Activated CD4-positive, alpha-beta T cell treated with anti-CD3 and anti-CD28 coated beads, Interleukin-2, amount 50 U/mL, for 16 hours (primary cell): ENCODE data around the gene IFNL3.
"Not testable (repeated sequence)": the region's sequence is repeated elsewhere in the genome, so short reads cannot be mapped to it uniquely, and the experiment has no call there.

ENCODE experiments used
- DNase-seq: peaks from one replicate; pipeline ENCODE4 v3.0.0-alpha.2; 2020

Gene IFNL3

DNA sequence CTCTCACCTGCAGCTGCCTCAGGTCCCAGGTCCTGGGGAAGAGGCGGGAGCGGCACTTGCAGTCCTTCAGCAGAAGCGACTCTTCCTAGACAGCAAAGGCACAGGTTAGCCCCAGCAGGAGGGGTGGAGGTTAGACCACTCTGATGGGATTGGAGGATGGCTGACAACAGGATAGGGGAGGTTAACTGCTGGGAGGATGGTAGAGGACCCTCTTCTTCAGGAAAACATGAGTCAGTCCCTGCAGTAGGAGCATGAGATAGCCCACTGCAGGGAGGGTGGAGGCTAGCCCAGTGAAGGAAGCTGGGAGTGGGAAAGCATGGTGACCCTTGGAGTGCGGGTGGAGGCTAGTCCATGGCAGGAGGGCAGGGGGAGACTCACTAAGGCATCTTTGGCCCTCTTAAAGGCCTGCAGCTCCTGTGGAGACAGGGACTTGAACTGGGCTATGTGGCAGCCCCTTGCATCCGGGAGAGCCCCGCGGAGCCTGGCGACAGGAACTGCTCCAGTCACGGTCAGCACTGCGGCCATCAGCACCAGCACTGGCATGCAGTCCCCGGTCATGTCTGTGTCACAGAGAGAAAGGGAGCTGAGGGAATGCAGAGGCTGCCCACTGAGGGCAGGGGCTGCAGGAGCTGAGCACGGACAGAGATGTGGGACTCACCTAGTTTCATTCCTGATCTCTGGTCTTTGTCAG is at the start of gene IFNL3:
Gene IFNL3 (minus strand): TSS at position 597 of the 691 bp plus-strand sequence. CDS start 39 bp downstream, at position 558.
- DNase-seq, result not testable (repeated sequence)

DNA sequence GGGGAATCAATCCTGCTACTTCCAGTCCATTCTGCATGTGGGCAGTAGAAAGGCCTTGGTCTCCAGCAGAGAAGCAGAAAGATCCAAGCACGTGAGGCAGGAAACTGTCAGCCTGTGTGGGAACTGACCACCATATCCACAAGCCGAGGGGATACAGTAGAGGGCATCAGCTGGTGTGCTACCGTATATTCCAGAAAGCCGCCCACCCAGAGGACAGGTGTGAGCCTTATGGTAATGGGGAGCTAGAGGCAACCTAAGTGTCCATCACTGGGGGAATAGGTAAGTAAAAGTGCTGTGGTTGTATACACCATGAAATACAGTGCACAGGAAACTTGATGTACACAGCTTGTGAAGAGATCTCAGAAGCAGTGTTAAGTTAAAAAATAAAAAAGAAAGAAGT is 48.6 kb upstream of the IFNL3 start:
- no peak for DNase-seq

DNA sequence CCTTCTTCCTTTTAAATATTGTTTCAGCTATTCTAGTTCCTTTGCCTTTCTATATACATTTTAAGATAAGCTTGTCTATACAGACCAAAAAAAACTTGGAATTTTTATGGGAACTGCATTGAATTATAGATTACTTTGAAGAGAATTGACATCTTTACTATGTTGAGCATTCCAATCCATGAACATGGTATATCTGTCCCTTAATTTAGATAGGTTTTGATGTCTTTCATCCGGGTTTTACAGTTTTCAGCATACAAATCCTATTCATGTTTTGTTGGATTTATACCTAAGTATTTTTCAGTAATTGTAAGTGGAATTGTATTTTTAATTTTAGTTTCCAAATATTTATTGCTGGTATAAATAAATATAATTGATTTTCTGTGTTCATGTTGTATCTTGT is 39.2 kb upstream of the IFNL3 start:
- no peak for DNase-seq

DNA sequence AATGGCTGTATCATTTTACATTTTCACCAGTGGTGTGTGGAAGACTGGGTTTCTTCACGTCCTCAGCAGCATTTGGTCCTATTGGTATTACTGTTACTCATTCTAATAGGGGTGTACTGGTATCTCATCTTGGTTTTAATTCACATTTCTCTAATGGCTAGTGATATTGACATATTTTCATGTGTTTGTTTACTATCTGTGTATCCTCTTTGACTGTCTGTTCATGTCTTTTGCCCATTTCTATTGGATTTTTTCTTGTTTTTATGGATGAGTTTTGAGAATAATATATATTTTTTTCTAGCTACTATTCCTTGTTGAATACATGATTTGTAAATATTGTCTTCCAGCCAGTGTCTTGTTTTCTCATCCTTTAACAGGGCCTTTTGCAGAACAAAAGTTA is 37.2 kb upstream of the IFNL3 start:
- DNase-seq, result no peak

DNA sequence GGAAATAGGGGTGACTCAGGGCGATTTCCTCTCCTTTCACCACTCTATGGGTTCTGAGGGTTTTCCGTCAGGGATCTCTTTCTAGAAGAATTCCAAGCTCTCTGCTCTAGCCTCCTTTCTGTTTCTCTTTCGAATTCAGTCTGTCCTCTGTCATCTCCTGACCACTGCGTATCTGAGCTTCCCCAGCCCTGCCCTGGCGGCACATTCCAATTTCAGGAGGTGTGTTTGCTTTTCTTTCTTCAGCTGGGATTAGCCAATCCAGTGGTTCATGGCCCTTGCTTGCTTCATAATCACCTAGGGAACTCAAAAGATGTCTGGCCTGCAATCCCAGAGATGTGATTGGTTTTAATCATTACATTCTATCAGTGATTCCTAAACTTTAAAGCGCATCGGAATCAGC is 32.8 kb upstream of the IFNL3 start:
- DNase-seq, result no peak

DNA sequence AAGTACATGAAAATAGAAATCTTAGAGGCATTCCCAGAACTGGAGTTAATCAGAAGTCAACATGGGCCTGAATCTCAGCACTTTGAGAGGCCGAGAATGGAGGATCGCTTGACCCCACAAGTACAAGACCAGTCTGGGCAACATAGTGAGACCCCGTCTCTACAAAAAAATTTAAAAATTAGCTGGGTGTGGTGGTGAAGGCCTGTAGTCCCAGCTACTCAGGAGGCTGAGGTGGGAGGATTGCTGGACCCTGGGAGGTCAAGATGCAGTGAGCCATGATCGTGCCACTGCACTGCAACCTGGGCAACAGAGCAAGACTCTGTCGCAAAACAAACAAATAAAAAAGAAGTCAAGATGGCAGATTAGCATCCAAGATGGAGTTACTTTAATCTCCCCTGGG is 31.9 kb upstream of the IFNL3 start:
- DNase-seq, result no peak

GRCh38 chr19:39275578-39275977 is 30.8 kb upstream of the IFNL3 start:
- no peak for DNase-seq

DNA sequence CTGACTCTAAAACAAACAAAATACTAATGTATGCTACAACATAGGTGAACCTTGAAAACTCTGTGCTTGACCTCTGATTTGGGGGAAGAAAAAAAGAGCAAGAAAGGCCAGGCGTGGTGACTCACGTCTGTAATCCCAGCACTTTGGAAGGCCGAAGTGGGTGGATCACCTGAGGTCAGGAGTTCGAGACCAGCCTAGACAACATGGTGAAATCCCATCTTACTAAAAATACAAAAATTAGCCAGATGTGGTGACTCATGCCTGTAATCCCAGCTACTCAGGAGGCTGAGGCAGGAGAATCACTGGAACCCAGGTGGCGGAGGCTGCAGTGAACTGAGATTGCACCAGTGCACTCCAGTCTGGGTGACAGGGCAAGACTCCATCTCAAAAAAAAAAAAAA is 29.1 kb upstream of the IFNL3 start:
- DNase-seq, result not testable (repeated sequence)

DNA sequence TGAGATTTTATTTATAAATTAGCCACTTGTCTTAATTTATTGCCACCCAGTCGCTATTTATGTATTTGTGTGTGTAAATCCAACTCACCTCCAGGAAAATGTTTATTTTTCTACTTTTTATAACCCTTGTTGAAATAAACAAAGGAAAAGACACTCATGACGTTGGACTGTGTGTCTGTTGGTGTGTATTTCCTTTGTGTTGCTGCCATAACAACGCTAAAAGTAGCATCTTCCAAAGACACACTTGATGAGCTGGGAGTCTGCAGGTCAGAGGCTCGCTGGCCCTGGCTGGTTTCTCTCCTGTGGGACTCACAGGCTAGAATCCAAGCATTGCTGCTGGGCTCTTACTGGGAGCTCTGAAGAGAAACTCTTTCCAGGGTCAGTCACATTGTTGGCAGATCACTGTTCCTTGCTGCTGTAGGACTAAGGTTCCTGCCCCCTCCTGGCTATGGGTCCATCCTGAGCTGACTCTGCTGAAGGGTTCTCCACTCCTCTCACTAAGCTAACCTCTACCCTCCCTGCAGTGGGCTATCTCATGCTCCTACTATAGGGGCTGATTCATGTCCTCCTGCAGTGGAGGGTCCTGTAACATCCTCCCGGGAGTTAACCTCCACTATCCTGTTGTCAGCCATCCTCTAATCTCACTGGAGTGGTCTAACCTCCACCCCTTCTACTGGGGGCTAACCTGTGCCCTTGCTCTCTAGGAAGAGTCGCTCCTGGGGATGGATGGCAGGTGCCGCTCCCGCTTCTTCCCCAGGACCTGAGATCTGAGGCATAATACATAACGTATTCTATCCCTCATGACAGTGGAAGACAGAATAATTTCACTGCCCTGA is 25.4 kb upstream of the IFNL3 start:
- no peak for DNase-seq

- DNase-seq, result not testable (repeated sequence)
These were observed 24.6 kb upstream of the IFNL3 start for GRCh38 chr19:39269369-39269768.

- DNase-seq, result not testable (repeated sequence)
These were observed 23.9 kb upstream of the IFNL3 start for GRCh38 chr19:39268531-39269223.

DNA sequence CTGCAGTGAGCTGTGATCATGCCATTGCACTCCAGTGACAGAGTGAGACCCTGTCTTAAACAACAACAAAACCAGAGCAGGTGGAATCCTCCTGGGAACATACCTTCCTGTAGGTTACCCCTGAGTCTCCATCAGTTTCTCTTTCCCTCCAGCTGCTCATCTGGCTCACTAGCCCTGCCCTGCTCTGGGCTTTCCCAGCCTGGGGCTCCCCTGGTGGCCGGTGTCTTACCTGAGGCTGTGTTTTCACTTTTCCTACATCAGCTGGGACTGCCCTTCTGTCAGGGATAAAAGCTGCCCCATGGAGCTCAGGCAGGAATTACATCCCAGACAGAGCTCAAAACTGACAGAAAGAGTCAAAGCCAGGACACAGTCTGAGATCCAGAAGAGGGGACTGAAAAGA is 23.3 kb upstream of the IFNL3 start, which contains the start of gene IFNL2:
Gene IFNL2 (plus strand): TSS at position 312 of the 400 bp plus-strand sequence. CDS start 173 bp downstream, outside the sequence.
- DNase-seq, result not testable (repeated sequence)

- no peak for DNase-seq
These were observed 20.6 kb upstream of the IFNL3 start for GRCh38 chr19:39265321-39265916.

DNA sequence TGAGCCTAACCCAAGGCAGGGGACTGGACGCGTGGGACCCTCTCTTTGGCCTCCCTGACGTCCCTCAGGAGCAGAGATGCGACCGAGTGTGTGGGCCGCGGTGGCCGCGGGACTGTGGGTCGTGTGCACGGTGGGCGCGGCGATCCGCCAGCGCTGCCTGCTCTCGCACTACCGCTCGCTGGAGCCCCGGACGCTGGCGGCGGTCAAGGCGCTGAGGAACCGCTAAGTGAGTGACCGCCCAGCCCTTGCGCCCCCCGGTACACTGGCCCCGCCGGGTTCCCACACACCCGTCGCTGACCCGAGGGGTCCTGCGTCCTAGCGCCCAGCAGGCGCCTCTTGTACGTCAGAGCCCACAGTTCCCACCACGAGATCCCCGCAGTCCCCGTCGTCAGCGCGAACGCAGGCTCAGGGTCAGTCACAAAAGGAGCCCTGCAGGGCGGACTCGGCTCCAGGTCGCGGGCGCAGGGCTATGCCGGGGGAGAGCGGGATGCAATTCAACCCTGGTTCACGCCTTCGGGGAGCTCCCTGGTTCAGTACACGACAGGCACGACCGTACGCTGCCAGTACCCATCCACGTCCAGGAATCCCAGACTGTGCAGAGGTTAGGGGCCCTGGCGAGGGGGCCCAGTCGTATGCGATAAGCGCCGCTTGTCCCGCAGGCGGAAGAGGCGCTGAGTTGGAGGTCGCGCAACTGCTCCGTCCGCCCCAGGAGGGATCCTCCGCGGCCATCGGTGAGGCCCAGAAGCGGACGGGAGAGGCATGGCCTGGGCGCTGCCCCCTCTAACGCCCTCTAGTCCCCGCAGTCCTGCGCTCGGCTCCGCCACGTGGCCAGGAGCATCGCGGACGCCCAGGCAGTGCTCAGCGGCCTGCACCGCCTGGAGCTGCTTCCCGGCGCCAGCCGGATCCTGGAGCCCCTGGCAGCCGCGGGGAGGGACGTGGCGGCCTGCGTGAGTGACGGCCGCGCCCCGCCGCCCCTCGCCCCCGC is 19.8 kb upstream of the IFNL3 start:
- no peak for DNase-seq

GRCh38 chr19:39263912-39264305 is 19.1 kb upstream of the IFNL3 start:
- no peak for DNase-seq

DNA sequence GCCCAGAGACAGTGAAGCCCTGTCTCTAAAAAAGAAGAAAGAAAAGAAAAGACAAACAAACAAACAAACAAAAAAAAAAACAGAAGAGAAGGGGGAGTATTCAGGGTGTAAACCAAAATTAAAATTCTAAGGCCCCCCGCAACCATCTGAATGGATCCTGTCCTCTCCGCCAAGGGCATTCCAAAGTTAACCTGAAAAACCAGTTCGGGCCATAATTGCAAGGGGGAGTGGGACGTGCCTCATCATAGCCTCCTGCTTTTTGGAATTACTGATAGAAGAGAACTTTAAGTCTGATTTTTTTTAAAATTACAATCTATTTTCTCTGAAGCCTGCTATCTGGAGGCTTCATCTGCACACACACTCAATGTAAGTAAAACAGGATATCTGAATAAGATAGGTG is 17.7 kb upstream of the IFNL3 start:
- no peak for DNase-seq

GRCh38 chr19:39261704-39262103 is 16.9 kb upstream of the IFNL3 start:
- DNase-seq, result no peak

GRCh38 chr19:39257227-39257626 is 12.4 kb upstream of the IFNL3 start:
- DNase-seq, result no peak

DNA sequence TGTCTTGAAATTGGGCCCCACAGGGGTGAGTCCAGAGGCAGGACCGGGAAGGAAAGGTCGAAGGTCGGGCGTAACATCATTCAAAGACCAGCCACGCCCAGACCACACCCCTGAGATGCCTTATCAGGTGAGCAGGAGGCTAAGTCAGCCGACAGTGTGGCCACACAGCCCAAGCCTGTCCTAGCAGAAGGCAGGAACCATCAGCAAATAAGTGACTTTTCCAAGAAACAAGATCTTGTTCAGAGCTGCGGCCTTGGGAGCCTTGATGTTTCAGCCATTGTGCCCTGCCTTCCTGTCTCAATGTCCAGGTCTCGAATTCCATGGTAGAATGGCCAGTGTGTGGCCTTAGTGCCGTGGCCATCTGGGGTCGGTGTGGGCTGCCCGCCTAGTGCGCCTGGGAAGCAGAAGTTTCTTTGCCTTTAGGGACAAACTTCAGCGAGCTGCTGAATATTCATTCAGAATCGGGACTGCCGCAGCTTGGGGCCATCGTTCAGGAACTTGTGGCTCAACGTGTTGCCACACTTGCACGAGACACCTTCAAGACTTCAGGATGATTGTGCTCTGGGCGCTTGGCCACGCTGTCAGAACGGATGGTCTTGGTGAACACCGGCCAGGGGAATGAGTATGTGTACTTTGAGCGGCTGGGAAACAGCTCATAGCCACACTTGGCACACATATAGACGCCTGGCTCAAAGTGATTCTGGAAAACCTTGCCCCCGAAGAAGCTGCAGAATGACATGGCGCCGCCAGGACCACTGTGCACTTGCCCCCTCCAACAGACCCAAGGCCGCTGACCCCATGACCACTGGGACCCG is 9.9 kb upstream of the IFNL3 start:
- DNase-seq, result no peak

GRCh38 chr19:39253374-39254149 is 8.8 kb upstream of the IFNL3 start:
- no peak for DNase-seq
